ENCODE measurements around the gene RAB15.

Gene RAB15

DNA sequence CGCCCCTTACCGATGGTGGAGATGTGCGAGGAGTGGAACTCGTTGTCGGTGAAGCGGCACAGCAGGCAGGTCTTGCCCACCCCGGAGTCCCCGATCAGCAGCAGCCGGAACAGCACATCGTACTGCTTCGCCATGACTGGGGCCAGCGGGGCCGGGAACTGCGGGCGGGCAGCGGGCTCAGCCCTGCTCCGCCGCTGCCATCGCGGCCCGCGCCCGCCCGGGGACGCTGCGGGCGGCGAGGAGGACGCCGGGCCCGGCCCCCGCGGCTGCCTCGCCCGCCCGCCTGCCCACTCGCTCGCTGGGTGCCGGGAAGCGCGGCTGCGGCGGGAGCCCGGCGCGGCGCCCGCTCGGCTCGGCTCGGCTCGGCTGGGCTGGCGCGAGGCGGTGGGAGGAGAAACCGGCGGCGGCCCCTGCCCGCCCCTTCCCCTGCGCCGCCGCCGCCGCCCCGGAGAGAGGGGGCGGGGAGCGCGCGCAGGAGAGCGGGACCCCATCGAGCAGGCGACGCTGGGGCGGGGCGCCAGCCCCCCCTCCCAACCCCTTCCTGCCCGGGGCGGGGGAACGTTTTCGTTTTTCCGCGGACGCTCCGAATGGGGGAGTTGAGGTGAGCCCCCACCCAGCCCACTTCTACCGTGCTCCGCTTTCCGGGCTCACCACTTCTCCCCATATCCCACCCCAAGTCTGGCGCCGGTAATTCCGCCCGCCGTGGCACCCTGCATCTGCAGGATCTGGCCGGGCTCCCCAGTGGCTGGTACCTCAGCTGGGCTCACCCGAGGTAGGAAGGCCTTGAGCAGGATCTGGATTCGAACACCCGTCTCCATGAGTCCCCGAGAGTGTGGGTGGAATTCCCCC is at the start of gene RAB15:
RAB15 (minus strand) TSS at position 394 of the 849 bp plus-strand sequence; CDS start at position 134, 260 bp downstream.
- DNase-seq: no peak

GRCh38 chr14:65019944-65020566 is 47.9 kb upstream of the RAB15 start:
- DNase-seq: peak; percentile 38

- DNase-seq: no peak
These were observed 44.3 kb upstream of the RAB15 start for GRCh38 chr14:65016471-65016870.

DNA sequence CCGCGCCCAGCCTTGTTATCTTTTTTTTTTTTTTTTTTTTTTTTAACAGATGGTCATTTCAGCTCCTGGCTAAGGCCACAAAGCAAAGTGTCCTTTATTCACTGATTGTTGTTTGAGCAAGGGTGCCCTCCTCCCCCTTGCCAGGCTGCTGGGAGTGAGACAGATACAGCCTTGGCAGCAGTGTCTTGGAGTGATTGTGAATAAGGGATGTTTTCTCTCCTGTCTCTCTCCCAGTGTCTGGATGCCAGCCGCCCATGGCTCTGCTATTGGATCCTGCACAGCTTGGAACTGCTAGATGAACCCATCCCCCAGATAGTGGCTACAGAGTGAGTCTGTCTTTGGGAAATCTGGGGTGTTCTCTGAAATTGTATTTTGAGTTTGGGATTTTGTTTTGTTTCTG is 43.3 kb upstream of the RAB15 start:
- DNase-seq: no peak

- no peak for DNase-seq
These were observed 40.2 kb upstream of the RAB15 start for GRCh38 chr14:65012353-65012752.

DNA sequence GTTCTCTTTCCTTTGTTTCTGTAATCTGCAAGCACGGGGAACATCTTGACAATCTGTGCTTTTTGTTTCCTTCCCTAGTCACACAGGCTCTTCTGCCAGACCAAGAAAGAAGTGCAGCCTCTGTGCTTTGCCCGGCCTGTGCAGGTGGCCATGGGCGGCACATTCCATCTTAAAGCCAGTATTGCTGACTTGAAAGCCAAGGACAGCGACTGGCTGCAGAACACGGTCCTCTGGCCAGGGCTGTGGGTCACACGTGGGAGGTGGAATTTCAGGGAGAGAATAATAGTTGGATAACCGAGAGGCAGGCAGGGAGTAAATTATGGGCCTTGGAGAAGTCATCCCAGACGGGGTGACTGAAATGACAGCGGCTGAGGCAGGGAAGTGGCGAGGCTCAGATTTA is 39.4 kb upstream of the RAB15 start:
- DNase-seq: no peak

DNA sequence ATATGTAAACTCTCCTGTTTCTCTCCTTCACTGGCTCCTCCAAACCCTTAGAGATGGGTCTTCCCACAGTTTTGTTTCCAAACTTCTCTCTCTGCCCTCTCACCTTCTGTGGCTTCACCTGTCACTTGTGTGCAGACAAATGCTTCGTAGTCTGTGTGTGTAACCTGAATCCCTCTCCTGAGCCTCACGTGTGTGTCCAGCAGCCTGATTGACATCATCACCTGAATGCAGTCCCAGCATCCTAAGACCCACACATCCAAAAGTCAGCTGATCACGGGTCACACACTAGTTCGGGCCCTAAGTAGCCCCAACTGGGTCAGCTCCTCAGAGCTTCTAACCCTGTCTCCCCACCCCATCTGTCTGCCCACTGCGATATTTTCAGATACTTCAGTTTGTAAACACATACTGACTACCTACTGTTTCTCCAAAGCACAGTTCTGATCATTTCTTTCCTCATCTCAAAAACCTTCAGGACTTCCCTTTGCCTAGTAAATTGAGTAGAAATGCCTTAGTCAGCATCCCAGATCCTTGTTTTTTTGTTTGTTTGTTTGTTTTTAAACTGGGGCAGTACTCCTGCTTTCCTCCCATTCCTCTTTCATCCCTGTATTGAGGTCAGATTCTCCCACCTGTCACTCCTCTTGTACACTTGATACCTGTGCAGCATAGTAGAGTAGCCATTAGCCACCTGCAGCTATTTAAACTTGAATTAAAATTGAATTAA is 38.2 kb upstream of the RAB15 start:
- DNase-seq: no peak

DNA sequence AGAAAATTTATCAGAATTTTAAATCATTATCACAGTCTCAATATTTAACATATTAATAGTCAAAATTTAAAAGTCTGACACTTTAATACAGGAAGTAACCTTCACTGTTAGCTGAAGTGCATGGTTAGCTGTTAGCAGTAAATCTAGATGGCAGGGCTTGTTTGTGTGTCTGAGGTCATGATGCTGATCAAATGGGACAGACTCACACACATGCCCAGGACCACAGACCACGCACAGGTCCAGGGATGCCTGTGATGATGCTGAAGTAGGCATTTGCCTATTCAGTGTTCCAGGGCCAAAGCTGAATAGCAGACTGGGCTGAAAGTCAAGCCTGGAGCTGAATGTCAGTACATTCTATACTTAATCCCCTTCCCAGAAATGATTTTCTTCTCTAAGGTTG is 35.1 kb upstream of the RAB15 start:
- no peak for DNase-seq

- no peak for DNase-seq
These were observed 34.2 kb upstream of the RAB15 start for GRCh38 chr14:65006261-65006721.

DNA sequence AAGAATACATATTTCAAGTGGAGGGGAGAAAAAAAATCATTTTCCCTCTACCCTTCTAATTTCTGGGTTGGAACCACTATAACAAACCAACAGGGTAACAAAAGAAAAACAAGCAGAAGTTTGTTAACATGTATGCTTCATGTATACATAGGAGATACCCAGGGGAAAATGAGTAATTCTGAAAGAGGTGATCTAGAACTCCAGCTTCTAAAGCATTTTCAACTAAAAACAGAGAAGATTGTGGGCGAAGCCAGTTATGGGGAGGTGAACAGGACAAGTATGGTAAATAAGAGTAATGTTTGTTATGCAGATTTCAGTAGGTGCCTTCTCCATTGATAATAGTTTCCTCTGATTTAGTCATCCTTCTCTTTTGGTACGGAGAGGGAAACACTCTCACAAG is 31.3 kb upstream of the RAB15 start:
- DNase-seq: peak; percentile 67

DNA sequence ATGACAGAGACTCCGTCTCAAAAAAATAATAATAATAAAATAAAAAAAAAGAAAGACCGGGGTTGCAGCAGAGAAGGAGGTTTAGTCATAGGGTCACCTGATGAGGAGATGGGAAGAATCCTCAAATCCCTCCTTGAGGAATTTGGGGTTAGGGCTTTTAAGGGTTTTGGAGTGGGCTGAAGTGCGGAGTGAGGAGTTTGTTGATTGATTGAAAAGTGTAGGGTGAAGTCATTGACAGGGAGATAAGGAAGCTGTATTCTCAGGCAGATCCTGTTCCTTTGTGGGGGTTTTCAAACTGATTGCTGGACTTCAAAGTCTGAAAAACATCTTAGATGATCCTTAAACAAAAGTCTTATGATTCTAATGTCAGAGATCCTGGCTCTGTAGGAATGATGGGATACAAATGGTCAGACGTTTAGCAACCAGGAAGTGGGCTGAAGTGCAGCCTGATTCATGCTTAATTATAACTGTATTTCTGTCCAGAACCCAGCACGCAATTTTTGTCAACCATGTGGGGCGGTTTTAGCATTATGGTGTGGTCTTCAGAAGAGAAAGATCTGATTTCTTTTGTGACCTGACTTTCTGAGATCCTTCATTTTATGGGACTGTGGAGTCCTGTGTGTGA is 30.6 kb upstream of the RAB15 start:
- no peak for DNase-seq

DNA sequence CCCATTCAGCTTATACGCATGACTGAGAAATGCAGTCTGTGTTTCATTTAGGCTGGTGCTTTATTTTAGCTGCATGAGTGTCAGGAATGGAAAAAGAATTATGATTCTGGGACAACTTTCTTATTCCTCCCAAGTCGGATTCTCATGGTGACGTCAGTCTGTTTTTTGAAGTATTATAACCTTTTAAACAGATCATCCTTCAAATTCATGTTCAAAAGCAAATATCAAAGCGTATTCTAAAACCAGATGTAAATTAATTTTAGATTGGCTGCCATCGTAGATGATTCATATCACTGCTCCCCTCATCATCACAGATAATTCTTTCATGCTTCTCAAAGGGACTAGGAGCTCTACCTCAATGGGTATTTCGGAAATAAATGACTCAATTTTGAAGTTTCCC is 29.6 kb upstream of the RAB15 start:
- DNase-seq: no peak

DNA sequence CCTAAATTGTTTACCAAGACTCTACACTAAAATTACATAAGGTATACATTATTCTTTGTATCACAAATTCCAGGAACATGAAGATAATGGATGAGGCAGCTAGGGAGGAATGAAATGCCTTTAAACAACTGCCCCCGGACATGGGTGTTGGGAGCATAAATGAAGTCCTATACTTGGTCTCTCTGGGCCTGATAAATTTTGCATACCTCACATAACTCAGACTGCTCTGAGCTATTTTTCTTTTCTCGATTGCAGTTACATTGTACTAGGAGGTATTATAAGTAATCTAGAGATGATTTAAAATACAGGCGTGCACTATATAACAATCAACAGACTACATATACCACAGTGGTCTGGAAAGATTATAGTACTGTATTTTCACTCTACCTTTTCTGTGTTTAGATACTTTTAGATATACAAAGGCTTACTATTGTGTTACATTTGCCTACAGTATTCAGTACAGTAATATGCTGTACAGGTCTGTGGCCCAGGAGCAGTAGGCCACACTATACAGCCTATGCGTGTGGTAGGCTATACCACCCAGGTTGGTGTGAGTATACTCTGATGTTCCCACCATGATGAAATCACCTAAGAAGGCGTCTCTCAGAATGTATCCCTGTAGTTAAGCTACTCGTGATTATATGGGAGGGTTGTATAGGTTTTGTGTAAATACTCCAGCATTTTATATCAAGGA is 28.9 kb upstream of the RAB15 start:
- DNase-seq: no peak

GRCh38 chr14:64998455-64998931 is 26.4 kb upstream of the RAB15 start:
- peak; percentile 46 for DNase-seq

GRCh38 chr14:64997108-64997794 is 25.1 kb upstream of the RAB15 start:
- peak; percentile 69 for DNase-seq

GRCh38 chr14:64995291-64995690 is 23.2 kb upstream of the RAB15 start:
- DNase-seq: no peak

GRCh38 chr14:64994540-64994939 is 22.4 kb upstream of the RAB15 start:
- DNase-seq: no peak

DNA sequence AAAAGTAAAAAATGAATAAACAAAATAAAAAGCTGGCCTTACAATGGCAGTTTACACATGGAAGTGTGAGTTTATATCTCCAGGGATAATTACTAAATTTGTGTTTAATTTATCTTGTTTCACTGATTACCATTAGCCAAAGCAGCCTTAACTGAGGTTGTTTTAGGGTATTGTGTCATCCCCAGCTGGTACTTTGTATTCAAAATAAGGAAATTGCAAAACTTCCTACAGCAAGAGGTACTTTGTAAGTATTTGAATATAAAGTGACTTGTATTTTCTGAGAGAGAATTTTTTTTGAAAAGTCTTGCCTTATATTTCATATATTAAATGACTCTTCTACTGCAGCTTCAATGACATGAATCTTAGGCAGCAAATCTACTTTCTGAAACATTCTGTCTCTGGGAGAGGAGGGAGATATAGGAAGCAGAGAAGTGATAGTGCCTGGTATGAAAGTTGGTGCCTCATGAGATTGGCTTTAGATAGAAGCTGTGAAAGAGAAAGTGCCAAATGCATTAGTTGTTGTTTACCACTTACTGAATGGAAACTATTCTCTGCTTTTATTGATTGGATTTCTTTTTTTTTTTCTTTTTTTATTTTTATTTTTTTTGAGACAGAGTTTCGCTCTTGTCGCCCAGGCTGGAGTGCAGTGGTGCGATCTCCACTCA is 21.3 kb upstream of the RAB15 start:
- peak; percentile 16 for DNase-seq

DNA sequence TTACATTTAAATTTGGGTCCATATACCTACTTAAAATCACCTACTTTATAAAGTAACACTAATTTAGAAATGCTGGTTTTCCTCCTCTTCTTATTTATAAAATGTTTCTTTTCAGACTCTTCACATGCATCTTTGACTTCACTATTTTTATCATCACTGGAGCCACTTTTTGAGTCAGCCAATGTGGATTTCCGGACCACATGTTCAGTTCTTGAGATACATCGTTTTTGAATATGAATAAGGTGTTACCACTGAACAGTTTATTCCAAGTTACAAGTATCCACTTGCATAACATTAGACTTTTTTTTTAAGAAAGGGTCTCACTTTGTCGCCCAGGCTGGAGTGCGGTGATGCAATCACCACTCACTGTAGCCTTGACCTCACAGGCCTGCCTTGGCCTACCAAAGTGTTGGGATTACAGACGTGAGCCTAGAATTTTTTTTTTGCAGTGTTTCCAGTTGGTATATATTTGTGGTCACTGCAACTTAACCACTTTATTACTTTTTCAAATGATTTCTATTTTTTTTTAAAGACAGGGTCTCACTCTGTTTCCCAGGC is 20.3 kb upstream of the RAB15 start:
- peak; percentile 70 for DNase-seq

- no peak for DNase-seq
These were observed 18.8 kb upstream of the RAB15 start for GRCh38 chr14:64990939-64991338.

DNA sequence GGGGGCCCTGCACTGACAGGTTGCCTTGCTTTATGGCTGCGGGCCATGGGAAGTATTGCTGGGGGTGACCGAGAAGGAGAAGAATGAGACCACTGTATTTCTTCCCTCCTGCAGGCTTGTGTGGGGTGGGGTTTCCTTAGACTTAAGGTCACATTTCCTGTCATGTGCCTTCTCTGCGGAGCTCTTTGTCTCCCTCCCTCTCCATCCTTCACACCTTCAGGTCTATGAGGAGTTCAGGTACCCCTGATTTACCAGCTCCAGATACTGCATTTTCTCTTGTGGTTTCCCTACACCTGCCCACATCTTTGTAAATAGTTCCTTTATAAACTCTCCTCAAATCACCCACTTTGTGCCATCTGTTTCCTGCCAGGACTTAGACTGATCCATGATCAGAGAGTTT is 18.2 kb upstream of the RAB15 start:
- DNase-seq: peak; percentile 29

Data from activated CD4-positive, alpha-beta T cell treated with anti-CD3 and anti-CD28 coated beads, Interleukin-10, Interleukin-2, amounts not matched to agents 100 ng/mL and 50 ng/mL, durations not matched to agents 16 hours and 8 hours (primary cell).